ENCODE measurements around the gene FAM177B. TPM values are rescaled to one million over a fixed set of nuclear protein-coding genes. Genes with fewer than 3 reads are reported as not detected.

FAM177B gene
- total and polyA plus RNA-seq, 4 donors = 0.09 to 0.17 TPM; not detected in 2

- no peaks in the 10 kb centered on the region for H3K4me1 ChIP-seq (ENCODE audit: control insufficient read depth in 4 of 4, insufficient read depth in 4 of 4, low read length in 3 of 4)
- WGBS = 91% methylated on average over 3 of the region's 3 CpGs
- no peaks in the 10 kb centered on the region for H3K9me3 ChIP-seq (ENCODE audit: control insufficient read depth in 4 of 4, low read length in 3 of 4)
- H3K27ac ChIP-seq (ENCODE audit: low read depth in 1 of 2, low read length in 2 of 2) = no peak overlapping the region
- H3K36me3 ChIP-seq (ENCODE audit: control insufficient read depth in 4 of 4, insufficient read depth in 3 of 4, low read depth in 1 of 4, low read length in 3 of 4) = peaks cover 5 to 82% (median 63%) of the 10 kb centered on the region in 4 donors
- TF ChIP-seq MAX (IDR thresholded peaks at IDR 0.05) = no peak
- TF ChIP-seq EGR1 (IDR thresholded peaks at IDR 0.05; ENCODE audit: low read depth in 2 of 2) = no peak
- TF ChIP-seq CTCF (IDR thresholded peaks at IDR 0.05; ENCODE audit: low read depth, low read length, missing input control) = no peak
- no peak for TF ChIP-seq HNF4A (conservative IDR thresholded peaks at IDR 0.05)
- TF ChIP-seq FOXA2 (IDR thresholded peaks at IDR 0.05) = no peak
- no peak for DNase-seq (ENCODE audit: low spot score)
- H3K9ac ChIP-seq (ENCODE audit: low read depth in 1 of 2, low read length in 2 of 2) = no peak overlapping the region
- no peaks in the 10 kb centered on the region for H3K27me3 ChIP-seq (ENCODE audit: control insufficient read depth in 4 of 4, insufficient read depth in 4 of 4, low read length in 3 of 4)
- H3K4me3 ChIP-seq (ENCODE audit: low read depth in 1 of 3, low read length in 3 of 3) = no peak overlapping the region
Measured at GRCh38 chr1:222732216-222733159, 4.5 kb upstream of the FAM177B start.

- Histone ChIP-seq H3K9ac (ENCODE audit: low read depth in 1 of 2, low read length in 2 of 2) (no peak overlapping the region), H3K9me3 (ENCODE audit: control insufficient read depth in 4 of 4, low read length in 3 of 4) (no peaks in the 10 kb centered on the region), H3K27me3 (ENCODE audit: control insufficient read depth in 4 of 4, insufficient read depth in 4 of 4, low read length in 3 of 4) (no peaks in the 10 kb centered on the region), H3K4me3 (ENCODE audit: low read depth in 1 of 3, low read length in 3 of 3) (no peak overlapping the region), H3K36me3 (ENCODE audit: control insufficient read depth in 4 of 4, insufficient read depth in 3 of 4, low read depth in 1 of 4, low read length in 3 of 4) (peaks cover 3 to 61% (median 42%) of the 10 kb centered on the region in 4 donors), H3K4me1 (ENCODE audit: control insufficient read depth in 4 of 4, insufficient read depth in 4 of 4, low read length in 3 of 4) (no peaks in the 10 kb centered on the region), H3K27ac (ENCODE audit: low read depth in 1 of 2, low read length in 2 of 2) (no peak overlapping the region)
- no peak for DNase-seq (ENCODE audit: low spot score)
- TF ChIP-seq GABPA (IDR thresholded peaks at IDR 0.05 in 1 of 2, conservative IDR thresholded peaks at IDR 0.05 in 1 of 2) = no peak
- TF ChIP-seq FOXA1 (IDR thresholded peaks at IDR 0.05) = no peak
- TF ChIP-seq SP1 (IDR thresholded peaks at IDR 0.05) = no peak
- no peak for TF ChIP-seq RAD21 (IDR thresholded peaks at IDR 0.05)
- no peak for TF ChIP-seq HNF4A (conservative IDR thresholded peaks at IDR 0.05)
- no peak for TF ChIP-seq REST (IDR thresholded peaks at IDR 0.05)
- WGBS = 87% methylated on average over 1 of the region's 1 CpG
Measured at GRCh38 chr1:222734740-222735139, 2.3 kb upstream of the FAM177B start.

- 91% methylated on average over 5 of the region's 5 CpGs for WGBS
- Histone ChIP-seq H3K4me1 (ENCODE audit: control insufficient read depth in 4 of 4, insufficient read depth in 4 of 4, low read length in 3 of 4) (no peaks in the 10 kb centered on the region), H3K4me3 (ENCODE audit: low read depth in 1 of 3, low read length in 3 of 3) (no peak overlapping the region), H3K36me3 (ENCODE audit: control insufficient read depth in 4 of 4, insufficient read depth in 3 of 4, low read depth in 1 of 4, low read length in 3 of 4) (peaks cover 3 to 46% (median 26%) of the 10 kb centered on the region in 4 donors), H3K27ac (ENCODE audit: low read depth in 1 of 2, low read length in 2 of 2) (no peak overlapping the region), H3K27me3 (ENCODE audit: control insufficient read depth in 4 of 4, insufficient read depth in 4 of 4, low read length in 3 of 4) (no peaks in the 10 kb centered on the region), H3K9ac (ENCODE audit: low read depth in 1 of 2, low read length in 2 of 2) (no peak overlapping the region), H3K9me3 (ENCODE audit: control insufficient read depth in 4 of 4, low read length in 3 of 4) (no peaks in the 10 kb centered on the region)
- no peak for DNase-seq (ENCODE audit: low spot score)
- TF ChIP-seq CTCF (IDR thresholded peaks at IDR 0.05; ENCODE audit: low read depth, low read length, missing input control) (no peak), RXRA (IDR thresholded peaks at IDR 0.05) (no peak), REST (IDR thresholded peaks at IDR 0.05) (no peak), FOXA2 (IDR thresholded peaks at IDR 0.05) (no peak), HNF4G (IDR thresholded peaks at IDR 0.05) (no peak), YY1 (IDR thresholded peaks at IDR 0.05) (no peak), TAF1 (conservative IDR thresholded peaks at IDR 0.05) (no peak), NR2F2 (IDR thresholded peaks at IDR 0.05) (no peak)
Measured at GRCh38 chr1:222736470-222736869, 532 bp upstream of the FAM177B start.

Data from liver (tissue), 9 donors.